Heart left ventricle (tissue), 16 donors: Measurements from ENCODE around the gene CYSTM1. TPM values are rescaled to one million over a fixed set of nuclear protein-coding genes. Genes with fewer than 3 reads are reported as not detected.
A peak's percentile ranks its signal among the peaks of the same experiment; 100 is the strongest.

ENCODE experiments used
- ATAC-seq, 4 donors: fragments of 200-7000 bp; cut with Tn5 transposase; one replicate each; pipeline ENCODE4 v1.9.1; 2020 to 2022; ENCODE audit warnings: moderate library complexity in 4 of 4, mild to moderate bottlenecking in 3 of 4, moderate number of reproducible peaks in 1 of 4
- DNase-seq, 5 donors: peaks; one replicate each; pipeline ENCODE4 v3.0.0-alpha.2; 2020
- H3K27ac ChIP-seq, 12 donors: fragments of 200-600 bp; sonication (generic) in 4 of 12; one replicate each; pipeline versions ENCODE4 v1.5.0 to v1.8.0; 2016 to 2022; ENCODE audit warnings: mild to moderate bottlenecking in 2 of 12
- H3K27me3 ChIP-seq, 9 donors: fragments of 200-600 bp; sonication (generic) in 2 of 9; one replicate each; pipeline versions ENCODE4 v1.5.1 to v1.8.0; 2016 to 2022; ENCODE audit warnings: mild to moderate bottlenecking in 3 of 9
- H3K36me3 ChIP-seq, 9 donors: fragments of 200-600 bp; sonication (generic) in 2 of 9; one replicate each; pipeline versions ENCODE4 v1.5.0 to v1.8.0; 2018 to 2022; ENCODE audit warnings: mild to moderate bottlenecking in 2 of 9
- H3K4me1 ChIP-seq, 12 donors: fragments of 200-600 bp; sonication (generic) in 4 of 12; one replicate each; pipeline versions ENCODE4 v1.5.0 to v1.8.0; 2016 to 2022; ENCODE audit warnings: mild to moderate bottlenecking in 3 of 12
- H3K4me3 ChIP-seq, 12 donors: fragments of 200-600 bp; sonication (generic) in 4 of 12; one replicate each; pipeline versions ENCODE4 v1.5.0 to v1.8.0; 2017 to 2022; ENCODE audit warnings: mild to moderate bottlenecking in 9 of 12, moderate library complexity in 4 of 12
- H3K9me3 ChIP-seq, 12 donors: fragments of 200-600 bp; sonication (generic) in 4 of 12; one replicate each; pipeline versions ENCODE4 v1.5.0 to v1.8.0; 2016 to 2022; ENCODE audit warnings: mild to moderate bottlenecking in 1 of 12
- POLR2A ChIP-seq, 2 donors: fragments of 450-650 bp; IDR thresholded peaks; one replicate each; pipeline ENCODE4 v1.6.1; 2017; ENCODE audit warnings: antibody characterized with exemption in 2 of 2, mild to moderate bottlenecking in 2 of 2, moderate library complexity in 2 of 2
- WGBS, 4 donors: extraction: QIAGEN DNeasy Blood & Tissue Kit in 2 of 4; methylation state at CpG; one replicate each; pipeline versions ENCODE4 v1.1.5 to v1.1.7; 2013 to 2018; 5-methylcytosine and 5-hydroxymethylcytosine counted together
- intact Hi-C, 10 donors: fragments of 100-400 bp; cut with DNase I; formaldehyde crosslinking; loops; one replicate each; pipeline versions ENCODE4 v1.11.1 to v1.14.2; 2022
- polyA plus RNA-seq, 2 donors: library from polyadenylated mRNA; stranded (reverse); fragments of 200-250 nt; gene quantifications; one replicate each; pipeline ENCODE4 v1.2.3, GENCODE V29; 2013
- total RNA-seq, 9 donors: library from RNA; depleted of rRNA in 2 of 9; stranded (reverse); fragments of >200 nt in 2 of 9; fragmentation: NEBNext Ultra II Directional in 3 of 9; extraction: Animal tissue kit (Norgen Biotek cat#: 25700) in 3 of 9; gene quantifications; one replicate each; pipeline versions ENCODE4 v1.1.0 to v1.2.4, GENCODE V29; 2016 to 2023
- TF ChIP-seq, protein P1 (sequence below), 12 donors: fragments of 200-600 bp; sonication (generic) in 4 of 12; IDR thresholded peaks; one replicate each; pipeline versions ENCODE4 v1.5.0 to v1.8.0; 2018 to 2022; ENCODE audit warnings: antibody characterized with exemption in 12 of 12, mild to moderate bottlenecking in 5 of 12
- donor health status: ischemic (EF 13 %, LVEDD 7.1; RV severe dilation, severe dysfunction).
- donor health status: healthy with polysubstance abuse.
- donor health status: DM: no; HTN: yes; CAD: no.
- donor health status: DM: no; HTN: no; CAD: no.
- donor health status: ischemic (EF 25% LVEDD 6.9; RV normal size, moderate dysfunction).
- donor health status: ischemic (EF 25% LVEDD 5.7; RV mildly dilated, moderate dysfunction).
- donor health status: healthy.
- donor health status: DM: yes; HTN: yes; CAD: no.
- donor health status: ischemic (EF 35%, LVEDD 5.7; RV mildly dilated, moderate dysfunction).
- donor health status: nonischemic (EF 11% LVEDD 7.7; RV severe dilation, severe dysfunction).
- donor health status: DM: yes; HTN: yes; CAD: no.
- donor health status: PGD.
- donor health status: ischemic (EF 29% LVEDD 5.4; RV normal size, mild dysfunction).
- donor health status: nonischemic (EF 23%, LVEDD 6.1; RV moderate dilation, normal function).

The CYSTM1 gene
- total and polyA plus RNA-seq, 11 donors: 58.1 to 238 (median 94.5) TPM

DNA sequence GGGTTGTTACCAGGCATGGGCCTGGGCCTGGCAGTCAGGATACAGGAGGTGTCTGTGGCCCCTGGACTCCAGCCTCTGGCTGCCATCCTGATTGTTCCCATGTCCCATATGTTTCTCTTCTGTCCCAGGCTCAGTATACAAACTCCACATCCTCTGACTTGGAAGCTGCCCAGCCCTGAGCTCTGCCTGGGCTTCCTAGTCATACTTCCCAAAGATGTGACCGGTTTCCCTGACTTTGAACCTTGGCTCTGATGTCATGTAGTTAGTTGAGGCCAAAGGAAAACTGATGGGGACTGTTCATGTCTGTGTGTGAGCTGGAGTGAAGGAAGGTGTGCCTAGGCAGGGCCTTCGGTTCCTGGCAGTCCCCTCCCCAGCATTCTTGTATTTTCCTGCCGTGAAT, 50.4 kb downstream of the CYSTM1 start:
- ATAC-seq: no peak
- no peaks in the 10 kb centered on the region for H3K9me3 ChIP-seq
- WGBS, 4 donors: 34 to 75% (median 61%) methylated on average over 3 of the region's 3 CpGs

DNA sequence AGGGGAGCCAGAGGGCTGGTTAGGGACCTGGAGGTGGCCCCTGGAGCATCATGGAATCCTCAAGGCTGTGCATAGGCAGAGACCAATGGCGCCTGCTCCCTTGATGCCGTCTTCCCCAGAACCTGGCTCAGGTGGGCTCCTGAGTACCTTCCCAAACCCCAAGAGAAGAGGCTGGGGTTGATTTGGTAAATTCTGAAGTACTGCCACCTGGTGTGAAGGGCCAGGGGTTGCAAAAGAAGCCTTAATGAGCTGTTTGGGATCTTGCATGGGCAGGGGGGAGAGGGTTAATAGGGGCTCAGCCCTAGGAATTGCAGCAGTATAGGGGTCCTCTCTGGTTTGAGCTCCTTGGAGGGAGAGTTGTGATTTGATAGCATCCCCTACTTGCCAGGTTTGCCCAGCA, 52.1 kb downstream of the CYSTM1 start:
- Histone ChIP-seq H3K4me1 (peaks cover 5 to 59% (median 28%) of the 10 kb centered on the region in 12 donors), H3K4me3 (no peak overlapping the region), H3K27ac (peak overlapping the region in 3 of 12 donors; percentile 8 to 77 (median 55)), H3K27me3 (no peaks in the 10 kb centered on the region), H3K9me3 (no peaks in the 10 kb centered on the region), H3K36me3 (no peaks in the 10 kb centered on the region)
- 80 to 97% (median 93%) methylated on average over 2 of the region's 2 CpGs for WGBS, 4 donors
- TF ChIP-seq POLR2A (IDR thresholded peaks at IDR 0.05): no peak
- TF ChIP-seq, protein P1, sequence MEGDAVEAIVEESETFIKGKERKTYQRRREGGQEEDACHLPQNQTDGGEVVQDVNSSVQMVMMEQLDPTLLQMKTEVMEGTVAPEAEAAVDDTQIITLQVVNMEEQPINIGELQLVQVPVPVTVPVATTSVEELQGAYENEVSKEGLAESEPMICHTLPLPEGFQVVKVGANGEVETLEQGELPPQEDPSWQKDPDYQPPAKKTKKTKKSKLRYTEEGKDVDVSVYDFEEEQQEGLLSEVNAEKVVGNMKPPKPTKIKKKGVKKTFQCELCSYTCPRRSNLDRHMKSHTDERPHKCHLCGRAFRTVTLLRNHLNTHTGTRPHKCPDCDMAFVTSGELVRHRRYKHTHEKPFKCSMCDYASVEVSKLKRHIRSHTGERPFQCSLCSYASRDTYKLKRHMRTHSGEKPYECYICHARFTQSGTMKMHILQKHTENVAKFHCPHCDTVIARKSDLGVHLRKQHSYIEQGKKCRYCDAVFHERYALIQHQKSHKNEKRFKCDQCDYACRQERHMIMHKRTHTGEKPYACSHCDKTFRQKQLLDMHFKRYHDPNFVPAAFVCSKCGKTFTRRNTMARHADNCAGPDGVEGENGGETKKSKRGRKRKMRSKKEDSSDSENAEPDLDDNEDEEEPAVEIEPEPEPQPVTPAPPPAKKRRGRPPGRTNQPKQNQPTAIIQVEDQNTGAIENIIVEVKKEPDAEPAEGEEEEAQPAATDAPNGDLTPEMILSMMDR (IDR thresholded peaks at IDR 0.05): no peak
- intact Hi-C loops: loop anchor here in 1 of 10 donors (5.0 kb wide), 1 partner anchor 45 kb away; no protein-coding TSS in a partner anchor
- no peak for DNase-seq
- no peak for ATAC-seq

More for the DNA sequence above, 50.4 kb downstream of the CYSTM1 start:
- Histone ChIP-seq H3K36me3 (no peaks in the 10 kb centered on the region), H3K27me3 (no peaks in the 10 kb centered on the region), H3K4me1 (peaks cover 5 to 76% (median 41%) of the 10 kb centered on the region in 12 donors), H3K4me3 (no peak overlapping the region), H3K27ac (peak overlapping the region in 5 of 12 donors; percentile 6 to 61 (median 14))
- intact Hi-C loops: loop anchor here in 1 of 10 donors (5.0 kb wide), 1 partner anchor 43 kb away; no protein-coding TSS in a partner anchor
- no peak for TF ChIP-seq POLR2A (IDR thresholded peaks at IDR 0.05)
- TF ChIP-seq, protein P1 (IDR thresholded peaks at IDR 0.05): no peak
- no peak for DNase-seq

DNA sequence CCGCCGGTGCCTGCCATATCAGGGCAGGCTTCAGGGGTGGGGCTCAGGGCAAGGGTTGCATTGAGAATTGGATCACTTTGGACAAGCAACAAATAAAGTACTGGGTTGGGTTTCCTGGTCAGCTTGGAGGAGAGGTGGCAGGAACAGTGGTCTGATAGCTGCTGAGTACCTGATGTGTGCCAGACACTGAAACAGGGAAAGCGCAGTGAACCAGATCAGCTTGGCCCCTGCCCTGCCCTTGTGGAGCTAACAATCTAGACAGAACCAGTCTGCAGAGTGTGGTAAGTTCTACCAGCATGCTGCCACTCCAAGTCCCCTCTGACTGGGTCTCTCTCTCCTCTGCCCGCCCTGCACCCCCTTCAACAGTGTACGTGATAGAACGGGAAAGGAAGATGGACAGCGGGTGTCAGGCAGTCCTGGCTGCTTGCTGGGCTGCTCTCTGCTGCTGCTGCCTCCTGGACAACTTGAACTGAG, 53.4 kb downstream of the CYSTM1 start:
- Histone ChIP-seq H3K4me3 (no peak overlapping the region), H3K27me3 (no peaks in the 10 kb centered on the region), H3K9me3 (no peaks in the 10 kb centered on the region), H3K4me1 (peaks cover under 1 to 47% (median 17%) of the 10 kb centered on the region in 12 donors), H3K27ac (peak overlapping the region in 11 of 12 donors; percentile 11 to 77 (median 58)), H3K36me3 (no peaks in the 10 kb centered on the region)
- DNase-seq (peak in 3 of 5 donors; percentile 44 to 64 (median 58)), ATAC-seq (peak; percentile 69 to 86 (median 76))
- WGBS, 4 donors: 44 to 59% (median 50%) methylated on average over 7 of the region's 7 CpGs
- intact Hi-C loops: loop anchor here in 1 of 10 donors (5.0 kb wide), 1 partner anchor 46 kb away; no protein-coding TSS in a partner anchor
- TF ChIP-seq, protein P1 (IDR thresholded peaks at IDR 0.05): peak in 1 of 12 donors; percentile 24
- TF ChIP-seq POLR2A (IDR thresholded peaks at IDR 0.05): no peak

DNA sequence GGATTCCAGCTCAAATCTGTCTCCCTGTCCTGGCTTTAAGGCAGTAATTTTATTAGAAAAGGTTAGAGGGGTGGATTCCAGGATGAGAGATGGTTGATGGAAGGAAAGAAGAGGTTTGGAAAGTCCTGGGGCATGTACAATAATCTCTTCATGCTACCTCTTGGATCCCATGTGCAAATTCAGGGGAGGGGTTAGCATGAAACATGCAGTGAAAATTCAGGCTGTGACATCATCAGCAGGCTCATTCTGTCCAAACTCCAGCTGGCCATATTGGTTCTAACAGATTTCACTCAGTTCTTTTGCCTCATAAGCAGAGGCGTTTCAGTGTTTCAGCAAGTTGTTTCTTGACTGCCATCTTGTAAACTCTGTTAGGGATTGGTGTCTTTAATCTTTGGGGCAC, 55.4 kb downstream of the CYSTM1 start:
- WGBS, 4 donors: 89 to 97% (median 93%) methylated on average over 1 of the region's 1 CpG
- Histone ChIP-seq H3K36me3 (no peaks in the 10 kb centered on the region), H3K27me3 (no peaks in the 10 kb centered on the region), H3K4me3 (no peak overlapping the region), H3K4me1 (peaks cover 0 to 42% (median 15%) of the 10 kb centered on the region in 12 donors), H3K9me3 (no peaks in the 10 kb centered on the region), H3K27ac (no peak overlapping the region)
- no peak for TF ChIP-seq POLR2A (IDR thresholded peaks at IDR 0.05)
- TF ChIP-seq, protein P1 (IDR thresholded peaks at IDR 0.05): no peak
- DNase-seq (no peak), ATAC-seq (no peak)
- intact Hi-C loops: loop anchor here in 2 of 10 donors (5.0 to 10.0 kb wide), 2 partner anchors 46 to 48 kb away; no protein-coding TSS in a partner anchor
